HepG2 (cell line): ENCODE data around the gene FLT3LG. TPM values are rescaled to one million over a fixed set of nuclear protein-coding genes. Genes with fewer than 3 reads are reported as not detected.
A peak's percentile ranks its signal among the peaks of the same experiment; 100 is the strongest.

Experiments used
- ATAC-seq: fragments of 200-7000 bp; cut with Tn5 transposase; 3 replicates; pipeline ENCODE4 v1.9.1; 2020; ENCODE audit warnings: mild to moderate bottlenecking, moderate library complexity
- BruUV-seq: library from RNA; stranded (reverse); fragments of 400-500 nt; replicated peaks from 2 replicates; lab custom pipeline; 2021; lab: Mats Ljungman, UMichigan
- CTCF ChIA-PET: fragments of 300-600 bp; formaldehyde crosslinking; extraction: SDS; loops from one replicate; lab custom pipeline; 2021; ENCODE audit warnings: low total read pairs, inconsistent platforms, low intra/inter-chr PET ratio; lab: Yijun Ruan, JAX
- POLR2A ChIA-PET: fragments of 350-600 bp; sonication (Branson Sonifier 250); formaldehyde crosslinking; loops from one replicate; lab custom pipeline; 2020; ENCODE audit warnings: antibody characterized with exemption, inconsistent platforms; lab: Yijun Ruan, JAX
- DNase-seq: peaks from one replicate; pipeline ENCODE4 v3.0.0-alpha.2; 2015; ENCODE audit warnings: low spot score
- FAIRE-seq: peaks from 3 replicates; lab custom pipeline; 2011; peaks lifted over from hg19 to GRCh38; lab: Jason Lieb, UNC
- H2AFZ ChIP-seq: one replicate; pipeline ENCODE4 v1.6.1; 2011; ENCODE audit warnings: low read length, inconsistent platforms
- H3K27ac ChIP-seq: fragments of 300-600 bp; 3 replicates; pipeline ENCODE4 v1.8.0; 2011; ENCODE audit warnings: mixed run types, mild to moderate bottlenecking, mixed read lengths, low read length, inconsistent platforms; ENCODE audit not compliant: insufficient read depth; ENCODE audit errors: extremely low read length
- H3K27me3 ChIP-seq, 2 experiments: fragments of 200-600 bp in 1 of 2; 2 replicates in 1 of 2; 3 replicates in 1 of 2; pipeline versions ENCODE4 v1.6.0 to v1.8.0; 2011; ENCODE audit warnings: low read length in 2 of 2, mild to moderate bottlenecking in 2 of 2, moderate library complexity in 2 of 2, inconsistent platforms in 1 of 2; ENCODE audit not compliant: insufficient read depth in 2 of 2, control insufficient read depth in 1 of 2
- H3K36me3 ChIP-seq, 2 experiments: fragments of 200-600 bp in 1 of 2; replicated peaks in 1 of 2; 2 replicates in 1 of 2; 3 replicates in 1 of 2; pipeline versions ENCODE4 v1.5.1 to v1.8.0; 2011; ENCODE audit warnings: low read length in 2 of 2, inconsistent platforms in 1 of 2; ENCODE audit not compliant: insufficient read depth in 2 of 2, control insufficient read depth in 1 of 2
- H3K4me1 ChIP-seq: 2 replicates; pipeline ENCODE4 v1.5.1; 2012; ENCODE audit warnings: low read length, inconsistent platforms; ENCODE audit not compliant: insufficient read depth
- H3K4me2 ChIP-seq: 2 replicates; pipeline ENCODE4 v1.6.0; 2011; ENCODE audit warnings: low read depth, low read length, inconsistent platforms
- H3K4me3 ChIP-seq, 3 experiments: fragments of 200-600 bp in 1 of 3; sonication (generic), shearing (Covaris generic) in 1 of 3; replicated peaks in 1 of 3; 2 replicates each; pipeline ENCODE4 v1.5.1; 2011 to 2016; ENCODE audit warnings: low read length in 3 of 3, inconsistent platforms in 2 of 3, low read depth in 2 of 3, mild to moderate bottlenecking in 2 of 3, control low read depth in 1 of 3, mixed read lengths in 1 of 3; ENCODE audit not compliant: insufficient read depth in 1 of 3
- H3K79me2 ChIP-seq: one replicate; pipeline ENCODE4 v1.6.1; 2011; ENCODE audit warnings: low read length, inconsistent platforms; ENCODE audit not compliant: insufficient read depth
- H3K9ac ChIP-seq: 2 replicates; pipeline ENCODE4 v1.6.0; 2011; ENCODE audit warnings: mild to moderate bottlenecking, low read depth, low read length, inconsistent platforms; ENCODE audit not compliant: insufficient read depth
- H3K9me3 ChIP-seq: 2 replicates; pipeline ENCODE4 v1.5.1; 2012; ENCODE audit warnings: mild to moderate bottlenecking, low read length
- H4K20me1 ChIP-seq: 2 replicates; pipeline ENCODE4 v1.6.0; 2011; ENCODE audit warnings: inconsistent platforms, mild to moderate bottlenecking, low read length, moderate library complexity; ENCODE audit not compliant: insufficient read depth
- BCL6 ChIP-seq: IDR thresholded peaks from 2 replicates; pipeline ENCODE4 v1.6.1; 2016; ENCODE audit warnings: missing genetic modification reagents, missing compliant biosample characterization
- CBFB ChIP-seq: sonication (generic); formaldehyde crosslinking; IDR thresholded peaks from 2 replicates; pipeline ENCODE4 v1.4.0; 2020; ENCODE audit warnings: missing genetic modification reagents
- CREM ChIP-seq, 2 experiments: sonication (generic) in 1 of 2; formaldehyde crosslinking in 1 of 2; IDR thresholded peaks; 2 replicates each; pipeline versions ENCODE4 v1.4.0 to v1.6.1; 2016 to 2020; ENCODE audit warnings: antibody characterized with exemption in 1 of 2, mild to moderate bottlenecking in 1 of 2, missing genetic modification reagents in 1 of 2
- FOSL2 ChIP-seq: sonication (generic); formaldehyde crosslinking; IDR thresholded peaks from 2 replicates; pipeline ENCODE4 v1.4.0; 2020; ENCODE audit warnings: missing genetic modification reagents
- HIVEP1 ChIP-seq: sonication (generic); formaldehyde crosslinking; IDR thresholded peaks from 2 replicates; pipeline ENCODE4 v1.4.0; 2020; ENCODE audit warnings: mild to moderate bottlenecking, missing genetic modification reagents
- POLR2A ChIP-seq, 2 experiments: IDR thresholded peaks; 2 replicates each; pipeline ENCODE4 v1.6.1; 2011; ENCODE audit warnings: low read depth in 2 of 2, low read length in 2 of 2, mild to moderate bottlenecking in 1 of 2, moderate library complexity in 1 of 2; ENCODE audit not compliant: insufficient read depth in 1 of 2
- POLR2G ChIP-seq: fragments of 200-400 bp; formaldehyde crosslinking; IDR thresholded peaks from 2 replicates; pipeline ENCODE4 v1.6.1; 2018; ENCODE audit warnings: mild to moderate bottlenecking, low read depth, low read length, moderate library complexity
- RBFOX2 ChIP-seq: fragments of 200-400 bp; formaldehyde crosslinking; IDR thresholded peaks from 2 replicates; pipeline ENCODE4 v1.6.1; 2017; ENCODE audit warnings: low read depth, mild to moderate bottlenecking, low read length
- SIX4 ChIP-seq: sonication (generic); formaldehyde crosslinking; IDR thresholded peaks from 2 replicates; pipeline ENCODE4 v1.4.0; 2020; ENCODE audit warnings: missing genetic modification reagents
- SMC3 ChIP-seq: IDR thresholded peaks from 2 replicates; pipeline ENCODE4 v1.6.1; 2011; ENCODE audit warnings: low read length, improper control_type of control experiment
- SNAI1 ChIP-seq: sonication (generic); formaldehyde crosslinking; IDR thresholded peaks from 2 replicates; pipeline ENCODE4 v1.5.0; 2020; ENCODE audit warnings: mild to moderate bottlenecking, missing genetic modification reagents, borderline replicate concordance
- SP1 ChIP-seq, 2 experiments: fragments of 450-650 bp in 1 of 2; sonication (generic) in 1 of 2; formaldehyde crosslinking in 1 of 2; IDR thresholded peaks; 2 replicates each; pipeline versions ENCODE4 v1.4.0 to v1.6.1; 2016 to 2020; ENCODE audit warnings: missing genetic modification reagents in 1 of 2
- SSRP1 ChIP-seq: IDR thresholded peaks from 2 replicates; pipeline ENCODE4 v1.6.1; 2016; ENCODE audit warnings: control low read depth
- ZFP36L2 ChIP-seq: sonication (generic); formaldehyde crosslinking; IDR thresholded peaks from 2 replicates; pipeline ENCODE4 v1.4.0; 2020; ENCODE audit warnings: missing genetic modification reagents
- ZNF234 ChIP-seq: sonication (generic); formaldehyde crosslinking; conservative IDR thresholded peaks from 2 replicates; pipeline ENCODE4 v1.5.1; 2020; ENCODE audit warnings: mild to moderate bottlenecking, missing genetic modification reagents
- ZNF331 ChIP-seq: sonication (generic); formaldehyde crosslinking; IDR thresholded peaks from 2 replicates; pipeline ENCODE4 v1.4.0; 2020; ENCODE audit warnings: missing genetic modification reagents
- ZNF605 ChIP-seq: sonication (generic); formaldehyde crosslinking; IDR thresholded peaks from 2 replicates; pipeline ENCODE4 v1.8.0; 2022; ENCODE audit warnings: mild to moderate bottlenecking, missing genetic modification reagents
- WGBS: methylation state at CpG from one replicate; pipeline ENCODE4 v1.1.6; 2017; ENCODE audit warnings: low lambda C conversion rate; 5-methylcytosine and 5-hydroxymethylcytosine counted together
- in situ Hi-C: cut with HindIII; loops from 2 replicates; pipeline ENCODE4 v1.10.0; 2017; ENCODE audit warnings: low pct_unique_long_range_greater_than_20kb; ENCODE audit not compliant: extremely low pct_ligation_motif_present
- intact Hi-C: fragments of 100-400 bp; cut with micrococcal nuclease; formaldehyde crosslinking; loops from one replicate; pipeline ENCODE4 v1.10.0; 2022; ENCODE audit not compliant: unreplicated experiment
- polyA plus RNA-seq, 8 experiments: library from polyadenylated mRNA; depleted of rRNA in 3 of 8; stranded (reverse) in 7 of 8; unstranded in 1 of 8; fragments of >200 nt; fragmentation: Illumina TruSeq in 4 of 8; extraction: Trizol in 4 of 8; gene quantifications; 2 replicates each; pipeline versions ENCODE4 v1.2.1 to v1.2.3, GENCODE V29; 2011 to 2016; ENCODE audit warnings: low read depth in 4 of 8, missing spikeins in 1 of 8, mixed read lengths in 1 of 8; ENCODE audit not compliant: insufficient read depth in 1 of 8
- total RNA-seq, 5 experiments: library from RNA; depleted of rRNA; stranded (reverse); fragments of >200 nt; fragmentation: Illumina TruSeq; extraction: Trizol; gene quantifications; 2 replicates each; pipeline ENCODE4 v1.2.3, GENCODE V29; 2016; ENCODE audit warnings: low read depth in 1 of 5
- TF ChIP-seq, protein P1 (sequence below): sonication (generic); formaldehyde crosslinking; IDR thresholded peaks from 2 replicates; pipeline ENCODE4 v1.4.0; 2020; ENCODE audit warnings: missing genetic modification reagents
- TF ChIP-seq, protein P2 (sequence below): sonication (generic); formaldehyde crosslinking; IDR thresholded peaks from 2 replicates; pipeline ENCODE4 v1.4.0; 2020; ENCODE audit warnings: low read depth, mild to moderate bottlenecking, missing genetic modification reagents
- TF ChIP-seq, protein P3 (sequence below): IDR thresholded peaks from 2 replicates; pipeline ENCODE4 v1.6.1; 2016; ENCODE audit warnings: missing compliant biosample characterization, missing genetic modification reagents, borderline replicate concordance

The FLT3LG gene
- total and polyA plus RNA-seq, 2 of the 13 experiments (the other 11 are each of a cell fraction or from before 2014, with no cell fraction given), result 1.5 to 2.6 TPM

GRCh38 chr19:49492573-49493405 lies 18.8 kb downstream of the FLT3LG start:
- POLR2A ChIA-PET, result interaction anchor here (0.7 to 1.8 kb wide), 5 partner anchors 14 to 147 kb away, joined by 3 to 10 read pairs (median 4); partner anchors contain the start of genes ALDH16A1, FCGRT, PIH1D1 and RRAS
- ATAC-seq, result no peak
- CTCF ChIA-PET, result no interaction called here
- TF ChIP-seq, protein P1, sequence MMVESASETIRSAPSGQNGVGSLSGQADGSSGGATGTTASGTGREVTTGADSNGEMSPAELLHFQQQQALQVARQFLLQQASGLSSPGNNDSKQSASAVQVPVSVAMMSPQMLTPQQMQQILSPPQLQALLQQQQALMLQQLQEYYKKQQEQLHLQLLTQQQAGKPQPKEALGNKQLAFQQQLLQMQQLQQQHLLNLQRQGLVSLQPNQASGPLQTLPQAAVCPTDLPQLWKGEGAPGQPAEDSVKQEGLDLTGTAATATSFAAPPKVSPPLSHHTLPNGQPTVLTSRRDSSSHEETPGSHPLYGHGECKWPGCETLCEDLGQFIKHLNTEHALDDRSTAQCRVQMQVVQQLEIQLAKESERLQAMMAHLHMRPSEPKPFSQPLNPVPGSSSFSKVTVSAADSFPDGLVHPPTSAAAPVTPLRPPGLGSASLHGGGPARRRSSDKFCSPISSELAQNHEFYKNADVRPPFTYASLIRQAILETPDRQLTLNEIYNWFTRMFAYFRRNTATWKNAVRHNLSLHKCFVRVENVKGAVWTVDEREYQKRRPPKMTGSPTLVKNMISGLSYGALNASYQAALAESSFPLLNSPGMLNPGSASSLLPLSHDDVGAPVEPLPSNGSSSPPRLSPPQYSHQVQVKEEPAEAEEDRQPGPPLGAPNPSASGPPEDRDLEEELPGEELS (CRISPR knock-in tag), result no peak
- TF ChIP-seq POLR2A (IDR thresholded peaks at IDR 0.05; ENCODE audit: insufficient read depth in 1 of 2, low read depth in 2 of 2, low read length in 2 of 2) (peak; percentile 76 to 91), ZFP36L2 (CRISPR knock-in tag) (no peak), HIVEP1 (CRISPR knock-in tag) (no peak), CBFB (CRISPR knock-in tag) (peak; percentile 14; the same call in 1 of the 2 replicates), SIX4 (CRISPR knock-in tag) (peak; percentile 58; the same call in 1 of the 2 replicates), SP1 (IDR thresholded peaks at IDR 0.05) (no peak), SP1 (CRISPR knock-in tag; IDR thresholded peaks at IDR 0.05) (0 out of 2 replicates have a peak, but pooled peaks have one; percentile 17), ZNF331 (no peak; the same call in 1 of the 2 replicates), SMC3 (no peak), SSRP1 (CRISPR knock-in tag) (peak; percentile 92), RBFOX2 (peak; percentile 85), SNAI1 (CRISPR knock-in tag) (no peak), POLR2G (peak; percentile 65), ZNF605 (peak; percentile 12; the same call in 1 of the 2 replicates), FOSL2 (CRISPR knock-in tag) (0 out of 2 replicates have a peak, but pooled peaks have one; percentile 23), BCL6 (CRISPR knock-in tag) (0 out of 2 replicates have a peak, but pooled peaks have one; percentile 10), CREM (IDR thresholded peaks at IDR 0.05) (0 out of 2 replicates have a peak, but pooled peaks have one; percentile 12), CREM (CRISPR knock-in tag; IDR thresholded peaks at IDR 0.05) (no peak), ZNF234 (CRISPR knock-in tag) (0 out of 2 replicates have a peak, but pooled peaks have one; percentile 50)
- TF ChIP-seq, protein P2, sequence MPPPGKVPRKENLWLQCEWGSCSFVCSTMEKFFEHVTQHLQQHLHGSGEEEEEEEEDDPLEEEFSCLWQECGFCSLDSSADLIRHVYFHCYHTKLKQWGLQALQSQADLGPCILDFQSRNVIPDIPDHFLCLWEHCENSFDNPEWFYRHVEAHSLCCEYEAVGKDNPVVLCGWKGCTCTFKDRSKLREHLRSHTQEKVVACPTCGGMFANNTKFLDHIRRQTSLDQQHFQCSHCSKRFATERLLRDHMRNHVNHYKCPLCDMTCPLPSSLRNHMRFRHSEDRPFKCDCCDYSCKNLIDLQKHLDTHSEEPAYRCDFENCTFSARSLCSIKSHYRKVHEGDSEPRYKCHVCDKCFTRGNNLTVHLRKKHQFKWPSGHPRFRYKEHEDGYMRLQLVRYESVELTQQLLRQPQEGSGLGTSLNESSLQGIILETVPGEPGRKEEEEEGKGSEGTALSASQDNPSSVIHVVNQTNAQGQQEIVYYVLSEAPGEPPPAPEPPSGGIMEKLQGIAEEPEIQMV (CRISPR knock-in tag), result no peak
- TF ChIP-seq, protein P3, sequence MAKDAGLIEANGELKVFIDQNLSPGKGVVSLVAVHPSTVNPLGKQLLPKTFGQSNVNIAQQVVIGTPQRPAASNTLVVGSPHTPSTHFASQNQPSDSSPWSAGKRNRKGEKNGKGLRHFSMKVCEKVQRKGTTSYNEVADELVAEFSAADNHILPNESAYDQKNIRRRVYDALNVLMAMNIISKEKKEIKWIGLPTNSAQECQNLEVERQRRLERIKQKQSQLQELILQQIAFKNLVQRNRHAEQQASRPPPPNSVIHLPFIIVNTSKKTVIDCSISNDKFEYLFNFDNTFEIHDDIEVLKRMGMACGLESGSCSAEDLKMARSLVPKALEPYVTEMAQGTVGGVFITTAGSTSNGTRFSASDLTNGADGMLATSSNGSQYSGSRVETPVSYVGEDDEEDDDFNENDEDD (CRISPR knock-in tag), result no peak

More at GRCh38 chr19:49492573-49493405, 18.8 kb downstream of the FLT3LG start:
- Histone ChIP-seq H3K79me2 (peaks cover 48% of the 10 kb centered on the region), H3K27me3 (peaks cover 0 to 4% of the 10 kb centered on the region in 2 experiments; a peak in 1 of 5 replicates), H3K9ac (no peak overlapping the region), H3K36me3 (peaks cover 23 to 46% of the 10 kb centered on the region in 2 experiments), H2AFZ (no peak overlapping the region), H3K9me3 (no peaks in the 10 kb centered on the region), H3K4me2 (no peak overlapping the region), H3K27ac (peak overlapping the region; percentile 27), H3K4me3 (no peak overlapping the region), H3K4me1 (peaks cover 40% of the 10 kb centered on the region), H4K20me1 (peaks cover 48% of the 10 kb centered on the region)
- FAIRE-seq, result no peak
- intact Hi-C loops, result no loop called here
- peak; percentile 54 for DNase-seq
- in situ Hi-C loops, result no loop called here
- WGBS, result 87% methylated on average over 12 of the region's 12 CpGs
- no TSS peak for BruUV-seq
